Fibroblast of skin of right quadriceps (primary cell): ENCODE measurements around the gene PRKCG.
"Not testable (repeated sequence)": the region's sequence is repeated elsewhere in the genome, so short reads cannot be mapped to it uniquely, and the experiment has no call there.

Experiments
- DNase-seq: peaks from one replicate; pipeline ENCODE4 v3.0.0-alpha.2; 2013

PRKCG gene

GRCh38 chr19:53945998-53946397, 64.0 kb downstream of the PRKCG start:
- DNase-seq, result no peak

- no peak for DNase-seq
Measured at GRCh38 chr19:53947624-53948023, 65.6 kb downstream of the PRKCG start.

GRCh38 chr19:53948611-53949010, 66.6 kb downstream of the PRKCG start:
- DNase-seq, result not testable (repeated sequence)

GRCh38 chr19:53951436-53951835, 69.4 kb downstream of the PRKCG start:
- DNase-seq, result no peak

GRCh38 chr19:53951947-53952346, 70.0 kb downstream of the PRKCG start:
- no peak for DNase-seq

- DNase-seq, result no peak
Measured at GRCh38 chr19:53953383-53953782, 71.4 kb downstream of the PRKCG start.
